ENCODE measurements around the gene TSPYL4. TPM values are rescaled to one million over a fixed set of nuclear protein-coding genes. Genes with fewer than 3 reads are reported as not detected.

The TSPYL4 gene
- total and polyA plus RNA-seq, 8 donors, result 2.3 to 33.5 (median 9.1) TPM

- TF ChIP-seq POLR2A (IDR thresholded peaks at IDR 0.05), result no peak
- no peak for TF ChIP-seq EP300 (IDR thresholded peaks at IDR 0.05)
- no peak for TF ChIP-seq CTCF (IDR thresholded peaks at IDR 0.05)
- no peak for TF ChIP-seq POLR2AphosphoS5 (IDR thresholded peaks at IDR 0.05)
- Histone ChIP-seq H3K9me3 (no peaks in the 10 kb centered on the region), H3K36me3 (no peaks in the 10 kb centered on the region), H3K27me3 (no peaks in the 10 kb centered on the region), H3K27ac (no peak overlapping the region), H3K4me3 (no peak overlapping the region), H3K4me1 (no peaks in the 10 kb centered on the region)
- intact Hi-C loops (cut with DNase I; ENCODE audit: low total_unique reads), result no loop called here
- DNase-seq, result no peak
- 92 to 95% (median 94%) methylated on average over 5 of the region's 5 CpGs for WGBS, 5 donors
These were observed 43.6 kb downstream of the TSPYL4 start for GRCh38 chr6:116210316-116210715.

- H3K4me1 ChIP-seq, result no peaks in the 10 kb centered on the region
- H3K4me3 ChIP-seq, result no peak overlapping the region
- TF ChIP-seq EP300 (IDR thresholded peaks at IDR 0.05), result no peak
- no peak for TF ChIP-seq POLR2A (IDR thresholded peaks at IDR 0.05)
- TF ChIP-seq POLR2AphosphoS5 (IDR thresholded peaks at IDR 0.05), result no peak
- no peak for TF ChIP-seq CTCF (IDR thresholded peaks at IDR 0.05)
- H3K36me3 ChIP-seq, result no peaks in the 10 kb centered on the region
- no peak for DNase-seq
- intact Hi-C loops (cut with DNase I; ENCODE audit: low total_unique reads), result no loop called here
- H3K9me3 ChIP-seq, result no peaks in the 10 kb centered on the region
- no peak overlapping the region for H3K27ac ChIP-seq
- 84 to 88% (median 87%) methylated on average over 4 of the region's 4 CpGs for WGBS, 5 donors
- H3K27me3 ChIP-seq, result no peaks in the 10 kb centered on the region
These were observed 45.7 kb downstream of the TSPYL4 start for GRCh38 chr6:116208056-116208785.

- no peak overlapping the region for H3K4me3 ChIP-seq
- no peak overlapping the region for H3K27ac ChIP-seq
- intact Hi-C loops (cut with DNase I; ENCODE audit: low total_unique reads), result no loop called here
- H3K36me3 ChIP-seq, result no peaks in the 10 kb centered on the region
- H3K9me3 ChIP-seq, result no peaks in the 10 kb centered on the region
- no peaks in the 10 kb centered on the region for H3K27me3 ChIP-seq
- no peak for DNase-seq
- TF ChIP-seq EP300 (IDR thresholded peaks at IDR 0.05), result no peak
- no peaks in the 10 kb centered on the region for H3K4me1 ChIP-seq
- WGBS, 5 donors, result 66 to 86% (median 81%) methylated on average over 1 of the region's 1 CpG
These were observed 47.5 kb downstream of the TSPYL4 start for GRCh38 chr6:116206231-116206903.

- no peaks in the 10 kb centered on the region for H3K9me3 ChIP-seq
- intact Hi-C loops (cut with DNase I; ENCODE audit: low total_unique reads), result no loop called here
- DNase-seq, result no peak
- no peaks in the 10 kb centered on the region for H3K27me3 ChIP-seq
- no peak overlapping the region for H3K27ac ChIP-seq
- no peaks in the 10 kb centered on the region for H3K36me3 ChIP-seq
- no peak overlapping the region for H3K4me3 ChIP-seq
- no peak for TF ChIP-seq EP300 (IDR thresholded peaks at IDR 0.05)
- TF ChIP-seq CTCF (IDR thresholded peaks at IDR 0.05), result no peak
- TF ChIP-seq POLR2A (IDR thresholded peaks at IDR 0.05), result no peak
- no peaks in the 10 kb centered on the region for H3K4me1 ChIP-seq
- 62 to 93% (median 70%) methylated on average over 2 of the region's 2 CpGs for WGBS, 5 donors
These were observed 48.6 kb downstream of the TSPYL4 start for GRCh38 chr6:116205281-116205680.

- Histone ChIP-seq H3K27me3 (no peaks in the 10 kb centered on the region), H3K27ac (no peak overlapping the region), H3K4me3 (no peak overlapping the region), H3K4me1 (no peaks in the 10 kb centered on the region), H3K9me3 (no peaks in the 10 kb centered on the region), H3K36me3 (no peaks in the 10 kb centered on the region)
- DNase-seq, result no peak
- intact Hi-C loops (cut with DNase I; ENCODE audit: low total_unique reads), result no loop called here
- TF ChIP-seq POLR2AphosphoS5 (IDR thresholded peaks at IDR 0.05), result no peak
- no peak for TF ChIP-seq CTCF (IDR thresholded peaks at IDR 0.05)
- TF ChIP-seq POLR2A (IDR thresholded peaks at IDR 0.05), result no peak
- no peak for TF ChIP-seq EP300 (IDR thresholded peaks at IDR 0.05)
- 81 to 92% (median 85%) methylated on average over 2 of the region's 2 CpGs for WGBS, 5 donors
These were observed 52.3 kb downstream of the TSPYL4 start for GRCh38 chr6:116201538-116201937.
